ENCODE measurements around the gene NKIRAS2. TPM values are rescaled to one million over a fixed set of nuclear protein-coding genes. Genes with fewer than 3 reads are reported as not detected.
A peak's percentile ranks its signal among the peaks of the same experiment; 100 is the strongest.

NKIRAS2 gene
- total RNA-seq, 2 donors from 2014 or later = 48.0 to 51.2 TPM

GRCh38 chr17:42039794-42040763 is 20.2 kb downstream of the NKIRAS2 start:
- no peaks in the 10 kb centered on the region for H3K9me3 ChIP-seq (ENCODE audit: control insufficient read depth, low read length)
- H3K27me3 ChIP-seq (ENCODE audit: control insufficient read depth, insufficient read depth, low read length, poor library complexity, severe bottlenecking) = no peaks in the 10 kb centered on the region
- H3K4me1 ChIP-seq (ENCODE audit: control insufficient read depth, insufficient read depth, low read length) = no peaks in the 10 kb centered on the region
- H3K27me3 Mint-ChIP-seq (ENCODE audit: insufficient read depth) = no peaks in the 10 kb centered on the region
- H3K36me3 Mint-ChIP-seq (ENCODE audit: low read depth) = no peaks in the 10 kb centered on the region
- no peak overlapping the region for H3K4me3 Mint-ChIP-seq
- DNase-seq = peak; percentile 50
- no peak for TF ChIP-seq CTCF (conservative IDR thresholded peaks at IDR 0.05)
- H3K4me3 ChIP-seq (ENCODE audit: low read length) = no peak overlapping the region
- H3K27ac Mint-ChIP-seq = no peak overlapping the region
- H3K27ac ChIP-seq (ENCODE audit: low read depth, low read length) = no peak overlapping the region
- no peaks in the 10 kb centered on the region for H3K9me3 Mint-ChIP-seq
- H3K9ac ChIP-seq (ENCODE audit: extremely low read depth, low read length, poor library complexity, severe bottlenecking) = no peak overlapping the region
- 95 to 97% methylated on average over 45 to 77 of the region's 77 CpGs for WGBS, 2 experiments (ENCODE audit: insufficient coverage in 1 of 2, insufficient read length in 1 of 2)
- H3K36me3 ChIP-seq (ENCODE audit: control insufficient read depth, insufficient read depth, low read length) = no peaks in the 10 kb centered on the region
- peaks cover 7% of the 10 kb centered on the region for H3K4me1 Mint-ChIP-seq

GRCh38 chr17:42040818-42041217 is 20.9 kb downstream of the NKIRAS2 start:
- no peak for TF ChIP-seq CTCF (conservative IDR thresholded peaks at IDR 0.05)
- Histone ChIP-seq H3K27ac (ENCODE audit: low read depth, low read length) (no peak overlapping the region), H3K27me3 (ENCODE audit: control insufficient read depth, insufficient read depth, low read length, poor library complexity, severe bottlenecking) (no peaks in the 10 kb centered on the region), H3K4me1 (ENCODE audit: control insufficient read depth, insufficient read depth, low read length) (no peaks in the 10 kb centered on the region), H3K9ac (ENCODE audit: extremely low read depth, low read length, poor library complexity, severe bottlenecking) (no peak overlapping the region), H3K36me3 (ENCODE audit: control insufficient read depth, insufficient read depth, low read length) (no peaks in the 10 kb centered on the region), H3K9me3 (ENCODE audit: control insufficient read depth, low read length) (no peaks in the 10 kb centered on the region), H3K4me3 (ENCODE audit: low read length) (no peak overlapping the region)
- Mint-ChIP-seq H3K9me3 (no peaks in the 10 kb centered on the region), H3K36me3 (ENCODE audit: low read depth) (no peaks in the 10 kb centered on the region), H3K27me3 (ENCODE audit: insufficient read depth) (no peaks in the 10 kb centered on the region), H3K27ac (no peak overlapping the region), H3K4me3 (no peak overlapping the region), H3K4me1 (peaks cover 6% of the 10 kb centered on the region)
- no peak for DNase-seq
- WGBS, 2 experiments (ENCODE audit: insufficient coverage in 1 of 2, insufficient read length in 1 of 2) = 88 to 94% methylated on average over 10 of the region's 10 CpGs

GRCh38 chr17:42041619-42042018 is 21.7 kb downstream of the NKIRAS2 start:
- no peaks in the 10 kb centered on the region for H3K4me1 ChIP-seq (ENCODE audit: control insufficient read depth, insufficient read depth, low read length)
- H3K27me3 ChIP-seq (ENCODE audit: control insufficient read depth, insufficient read depth, low read length, poor library complexity, severe bottlenecking) = no peaks in the 10 kb centered on the region
- H3K9ac ChIP-seq (ENCODE audit: extremely low read depth, low read length, poor library complexity, severe bottlenecking) = no peak overlapping the region
- no peaks in the 10 kb centered on the region for H3K9me3 ChIP-seq (ENCODE audit: control insufficient read depth, low read length)
- H3K27ac Mint-ChIP-seq = no peak overlapping the region
- no peak for TF ChIP-seq CTCF (conservative IDR thresholded peaks at IDR 0.05)
- H3K4me3 Mint-ChIP-seq = no peak overlapping the region
- H3K9me3 Mint-ChIP-seq = no peaks in the 10 kb centered on the region
- no peaks in the 10 kb centered on the region for H3K36me3 ChIP-seq (ENCODE audit: control insufficient read depth, insufficient read depth, low read length)
- no peaks in the 10 kb centered on the region for H3K27me3 Mint-ChIP-seq (ENCODE audit: insufficient read depth)
- H3K4me3 ChIP-seq (ENCODE audit: low read length) = no peak overlapping the region
- no peaks in the 10 kb centered on the region for H3K36me3 Mint-ChIP-seq (ENCODE audit: low read depth)
- no peak overlapping the region for H3K27ac ChIP-seq (ENCODE audit: low read depth, low read length)
- DNase-seq = no peak
- peaks cover 6% of the 10 kb centered on the region for H3K4me1 Mint-ChIP-seq

Measured in endodermal cell (in vitro differentiated cells).